Hepatocyte (in vitro differentiated cells): ENCODE measurements around the gene PRSS33.

Experiments
- CTCF ChIP-seq: fragments of 200-600 bp; sonication (generic); IDR thresholded peaks from 2 replicates; pipeline ENCODE4 v1.5.1; 2016; ENCODE audit warnings: antibody characterized with exemption, mild to moderate bottlenecking; ENCODE audit not compliant: poor library complexity
- EZH2phosphoT487 ChIP-seq: fragments of 200-600 bp; sonication (generic); IDR thresholded peaks from one replicate; pipeline ENCODE4 v1.6.1; 2018; ENCODE audit warnings: antibody characterized with exemption, mild to moderate bottlenecking, low read depth, moderate library complexity; ENCODE audit not compliant: unreplicated experiment, severe bottlenecking

GRCh38 chr16:2813771-2814221, 26.4 kb upstream of the PRSS33 start:
- TF ChIP-seq CTCF (no peak), EZH2phosphoT487 (no peak)
